ENCODE measurements around the gene PTPRN2.

DNA sequence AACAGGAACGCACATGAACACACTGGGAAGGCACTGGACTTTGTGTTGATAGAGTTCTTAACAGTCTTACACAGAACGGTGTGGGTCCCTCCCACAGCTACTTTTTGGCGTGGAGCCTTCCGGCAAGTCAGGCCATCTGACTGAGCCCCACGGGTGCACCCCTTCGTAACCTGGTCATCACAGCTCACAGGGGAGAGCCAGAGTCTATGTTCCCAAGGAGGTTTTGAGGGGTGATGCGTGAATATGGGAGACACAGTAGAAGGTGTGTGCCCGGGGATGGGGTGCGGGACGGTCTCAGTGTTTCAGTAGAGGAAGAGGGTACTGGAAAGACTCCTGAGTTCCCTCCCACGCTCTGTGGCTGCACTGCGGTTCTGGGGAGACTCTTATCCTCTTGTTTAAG, 959.2 kb downstream of the PTPRN2 start:
- TF ChIP-seq CTCF (IDR thresholded peaks at IDR 0.05): no peak
- TF ChIP-seq TCF7L2 (IDR thresholded peaks at IDR 0.05; ENCODE audit: low read depth, low read length): no peak
- TF ChIP-seq SIN3A (IDR thresholded peaks at IDR 0.05; ENCODE audit: borderline replicate concordance, insufficient read depth, low read depth, low read length): no peak
